22Rv1 (cell line): ENCODE measurements around the gene ATP1A2.

Experiments used
- CTCF ChIP-seq: fragments of 450-650 bp; IDR thresholded peaks from 2 replicates; pipeline ENCODE4 v1.5.1; 2017; ENCODE audit warnings: mild to moderate bottlenecking
- ZFX ChIP-seq: fragments of 450-650 bp; IDR thresholded peaks from 2 replicates; pipeline ENCODE4 v1.6.1; 2017; ENCODE audit warnings: antibody characterized with exemption, borderline replicate concordance

GRCh38 chr1:160136121-160136925 lies 20.8 kb downstream of the ATP1A2 start:
- TF ChIP-seq CTCF (no peak), ZFX (no peak)
